HUES48 (cell line): ENCODE data around the gene USP47.

Source experiments
- H3K27ac ChIP-seq: one replicate; pipeline ENCODE4 v1.7.0; 2013; ENCODE audit warnings: low read depth, low read length, inconsistent platforms
- H3K27me3 ChIP-seq: 2 replicates; pipeline ENCODE4 v1.6.1; 2013; ENCODE audit warnings: mild to moderate bottlenecking, low read length; ENCODE audit not compliant: control insufficient read depth, insufficient read depth
- H3K36me3 ChIP-seq: 2 replicates; pipeline ENCODE4 v1.6.1; 2013; ENCODE audit warnings: low read length; ENCODE audit not compliant: control insufficient read depth, insufficient read depth
- H3K4me1 ChIP-seq: 2 replicates; pipeline ENCODE4 v1.6.1; 2013; ENCODE audit warnings: mild to moderate bottlenecking, low read length; ENCODE audit not compliant: control insufficient read depth, insufficient read depth
- H3K4me3 ChIP-seq: 2 replicates; pipeline ENCODE4 v1.5.1; 2013; ENCODE audit warnings: mild to moderate bottlenecking, low read depth, low read length
- H3K9ac ChIP-seq: 2 replicates; pipeline ENCODE4 v1.6.1; 2013; ENCODE audit warnings: mild to moderate bottlenecking, low read depth, low read length, moderate library complexity
- H3K9me3 ChIP-seq: 2 replicates; pipeline ENCODE4 v1.6.1; 2013; ENCODE audit warnings: low read length; ENCODE audit not compliant: control insufficient read depth, insufficient read depth

The USP47 gene

DNA sequence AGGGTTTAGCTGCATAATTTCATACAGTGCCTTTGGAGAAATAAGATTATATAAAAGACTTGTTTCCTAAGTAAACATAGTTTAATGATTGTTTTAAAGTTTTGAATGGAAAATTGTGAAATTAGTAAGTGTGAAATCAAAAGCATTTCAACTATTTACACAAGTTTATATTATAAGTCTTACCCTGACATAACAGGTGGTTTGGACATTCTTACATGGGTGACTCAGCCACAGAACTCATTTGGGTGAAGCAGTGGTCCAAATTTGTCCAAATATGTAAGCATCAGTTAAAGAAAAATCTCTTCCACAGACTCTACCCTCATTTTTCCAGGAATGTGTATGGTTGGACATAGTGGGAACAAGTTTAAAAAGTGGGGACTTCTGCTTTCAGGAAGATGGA lies 68.0 kb downstream of the USP47 start:
- no peak overlapping the region for H3K27ac ChIP-seq
- peaks cover 23% of the 10 kb centered on the region for H3K36me3 ChIP-seq
- no peak overlapping the region for H3K4me3 ChIP-seq
- H3K9ac ChIP-seq, result no peak overlapping the region
- H3K9me3 ChIP-seq, result no peaks in the 10 kb centered on the region
- H3K4me1 ChIP-seq, result no peaks in the 10 kb centered on the region
- no peaks in the 10 kb centered on the region for H3K27me3 ChIP-seq

DNA sequence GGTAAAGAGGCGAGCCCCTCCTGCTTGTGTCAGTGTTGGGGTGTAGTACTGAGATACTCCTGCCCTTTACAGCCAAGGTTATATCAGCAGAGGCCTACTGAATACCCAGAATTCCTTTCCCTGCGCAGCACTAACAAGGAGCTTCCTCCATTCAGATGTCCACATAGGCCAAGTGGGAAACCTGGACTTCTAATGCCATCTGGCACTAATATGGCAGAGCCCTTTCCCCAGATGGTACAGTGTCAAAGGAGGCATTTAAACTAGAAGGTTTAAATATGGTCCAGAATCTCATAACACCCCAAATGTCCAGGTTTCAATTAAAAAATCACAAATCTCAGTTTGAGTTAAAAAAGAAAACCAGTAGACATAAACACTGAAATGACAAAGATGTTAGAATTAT lies 68.8 kb downstream of the USP47 start:
- Histone ChIP-seq H3K9me3 (no peaks in the 10 kb centered on the region), H3K4me3 (no peak overlapping the region)

DNA sequence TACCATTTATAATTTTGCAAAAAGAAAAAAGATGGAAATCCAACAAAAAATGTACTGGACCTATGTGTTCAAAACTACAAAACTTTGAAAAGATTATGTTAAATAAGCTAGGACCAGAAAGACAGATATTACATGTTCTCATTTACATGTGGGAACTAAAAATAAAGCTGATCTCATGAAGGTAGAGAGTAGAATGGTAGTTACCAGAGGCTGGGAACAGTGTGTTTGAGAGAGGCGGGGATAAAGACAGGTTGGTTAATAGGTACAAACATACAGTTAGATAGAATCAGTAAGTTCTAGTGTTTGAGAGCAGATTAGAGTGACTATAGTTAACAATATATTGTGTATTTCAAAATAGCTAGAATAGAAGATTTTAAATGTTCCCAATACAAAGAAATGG lies 71.6 kb downstream of the USP47 start:
- Histone ChIP-seq H3K4me3 (no peak overlapping the region), H3K27ac (no peak overlapping the region), H3K36me3 (0 out of 2 replicates have a peak, but pooled peaks cover 7% of the 10 kb centered on the region), H3K4me1 (peaks cover 8% of the 10 kb centered on the region), H3K27me3 (no peaks in the 10 kb centered on the region), H3K9ac (no peak overlapping the region), H3K9me3 (no peaks in the 10 kb centered on the region)

More for the DNA sequence above, 68.8 kb downstream of the USP47 start:
- no peak overlapping the region for H3K9ac ChIP-seq
- H3K36me3 ChIP-seq, result peaks cover 18% of the 10 kb centered on the region
- H3K27ac ChIP-seq, result no peak overlapping the region
- H3K4me1 ChIP-seq, result no peaks in the 10 kb centered on the region
- H3K27me3 ChIP-seq, result no peaks in the 10 kb centered on the region

DNA sequence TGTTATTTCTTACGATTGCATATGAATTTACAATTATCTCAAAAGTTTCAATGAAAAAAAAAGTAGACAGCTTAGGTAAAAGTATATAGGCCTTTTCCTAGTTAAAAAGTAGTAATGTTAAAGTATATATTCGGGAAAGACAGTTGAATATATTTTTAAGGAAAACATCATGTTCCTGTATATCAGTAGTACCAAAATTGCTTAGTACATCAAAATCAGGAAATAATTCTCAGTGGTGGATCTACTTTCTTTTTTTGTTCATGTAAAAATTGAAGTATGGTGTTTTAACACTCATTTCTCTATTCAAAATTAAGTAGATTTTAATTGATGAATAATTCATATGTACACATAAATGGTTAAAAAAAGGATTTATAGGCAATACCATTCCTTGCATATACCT lies 73.9 kb downstream of the USP47 start:
- Histone ChIP-seq H3K4me3 (no peak overlapping the region), H3K9ac (no peak overlapping the region), H3K27me3 (no peaks in the 10 kb centered on the region), H3K27ac (no peak overlapping the region), H3K9me3 (no peaks in the 10 kb centered on the region), H3K4me1 (peaks cover 8% of the 10 kb centered on the region), H3K36me3 (peaks cover 6% of the 10 kb centered on the region)

DNA sequence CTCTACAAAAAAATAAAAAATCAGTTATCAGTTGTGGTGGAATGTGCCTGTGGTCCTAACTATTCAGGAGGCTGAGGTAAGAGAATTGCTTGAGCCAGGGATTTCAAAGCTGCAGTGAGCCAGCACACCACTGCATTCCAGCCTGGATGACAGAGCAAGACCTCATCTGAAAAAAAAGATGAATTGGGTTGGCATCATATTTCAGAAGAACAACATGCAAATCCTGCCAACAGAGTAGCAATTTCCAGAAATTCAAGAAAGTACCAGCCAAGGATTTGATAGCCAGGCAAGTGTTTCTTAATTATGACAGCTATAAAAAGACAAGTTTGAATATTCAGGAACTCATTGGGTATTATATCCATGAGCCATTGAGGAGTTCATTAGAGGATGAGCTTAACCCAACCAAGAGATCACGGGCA lies 75.2 kb downstream of the USP47 start:
- H3K4me3 ChIP-seq, result no peak overlapping the region
- no peak overlapping the region for H3K27ac ChIP-seq
- no peaks in the 10 kb centered on the region for H3K27me3 ChIP-seq
- peaks cover 11% of the 10 kb centered on the region for H3K36me3 ChIP-seq
- H3K9ac ChIP-seq, result no peak overlapping the region
- H3K9me3 ChIP-seq, result no peaks in the 10 kb centered on the region
- peaks cover 8% of the 10 kb centered on the region for H3K4me1 ChIP-seq

DNA sequence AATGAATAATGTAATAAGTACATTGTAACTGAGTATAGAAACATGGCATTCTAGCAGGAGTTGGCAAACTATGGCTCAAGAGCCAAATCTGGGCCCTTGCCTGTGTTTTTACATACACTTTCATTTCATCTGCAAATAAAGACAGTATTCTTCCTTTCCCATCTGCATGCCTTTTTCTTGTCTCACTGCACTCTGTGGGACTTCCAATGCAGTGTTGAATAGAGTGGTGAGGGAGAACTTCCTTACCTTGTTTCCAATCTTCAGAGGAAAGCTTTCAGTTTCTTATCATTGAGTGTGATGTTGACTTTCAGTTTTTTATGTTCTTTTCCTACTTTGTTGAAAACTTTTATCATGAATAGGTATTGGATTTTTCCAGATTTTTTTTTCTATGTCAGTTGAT lies 82.1 kb downstream of the USP47 start:
- no peak overlapping the region for H3K27ac ChIP-seq
- H3K9ac ChIP-seq, result no peak overlapping the region
- H3K4me3 ChIP-seq, result no peak overlapping the region
- no peaks in the 10 kb centered on the region for H3K27me3 ChIP-seq
- H3K4me1 ChIP-seq, result peaks cover 11% of the 10 kb centered on the region
- H3K36me3 ChIP-seq, result peaks cover 28% of the 10 kb centered on the region
- no peaks in the 10 kb centered on the region for H3K9me3 ChIP-seq

DNA sequence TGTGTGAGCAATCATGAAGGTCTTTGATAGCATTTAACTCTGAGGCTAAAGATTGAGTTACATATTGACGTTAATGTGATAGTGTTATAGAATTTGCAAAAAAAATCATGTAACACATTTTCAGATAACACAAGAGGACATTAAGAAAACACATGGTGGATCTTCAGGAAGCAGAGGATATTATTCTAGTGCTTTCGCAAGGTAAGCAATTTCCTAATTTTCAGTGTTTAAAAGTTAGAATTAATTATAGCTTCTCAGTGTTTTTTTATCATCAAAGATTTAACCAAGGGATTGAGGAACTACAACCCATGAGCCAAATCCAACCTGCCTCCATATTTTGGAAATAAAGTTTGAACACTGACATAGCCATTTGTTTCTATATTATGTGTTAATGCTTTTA lies 88.1 kb downstream of the USP47 start:
- no peak overlapping the region for H3K9ac ChIP-seq
- H3K4me3 ChIP-seq, result no peak overlapping the region
- H3K9me3 ChIP-seq, result no peaks in the 10 kb centered on the region
- no peaks in the 10 kb centered on the region for H3K27me3 ChIP-seq
- no peak overlapping the region for H3K27ac ChIP-seq
- peaks cover 35% of the 10 kb centered on the region for H3K36me3 ChIP-seq
- H3K4me1 ChIP-seq, result no peaks in the 10 kb centered on the region

DNA sequence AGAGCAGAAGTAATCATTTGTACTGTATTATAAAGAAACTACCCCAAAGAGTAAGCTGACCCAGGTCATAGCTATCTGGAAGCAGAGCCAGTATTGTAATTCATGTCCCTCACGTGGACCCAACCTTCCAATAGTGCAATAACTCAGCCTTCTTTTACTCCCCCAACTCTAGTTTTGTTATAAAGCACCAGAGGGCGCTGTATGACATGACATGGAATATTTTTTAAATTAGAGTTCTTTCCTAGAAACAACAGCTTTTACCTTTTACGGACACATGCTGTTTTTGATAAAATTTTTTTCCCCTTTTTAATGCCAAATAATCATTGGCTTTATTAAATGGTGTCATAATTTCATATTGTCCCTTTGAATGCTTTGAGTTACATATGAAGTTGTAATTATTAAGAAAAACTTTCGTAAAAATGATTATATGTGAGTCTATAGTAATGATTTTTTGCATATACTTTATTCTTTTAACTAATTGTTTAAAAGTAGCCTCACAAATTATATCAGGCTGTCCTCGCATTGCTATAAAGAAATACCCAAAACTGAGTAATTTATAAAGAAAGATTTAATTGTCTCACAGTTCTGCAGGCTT lies 89.8 kb downstream of the USP47 start:
- Histone ChIP-seq H3K36me3 (peaks cover 50% of the 10 kb centered on the region), H3K4me1 (no peaks in the 10 kb centered on the region), H3K9me3 (no peaks in the 10 kb centered on the region), H3K4me3 (no peak overlapping the region), H3K27ac (no peak overlapping the region), H3K27me3 (no peaks in the 10 kb centered on the region), H3K9ac (no peak overlapping the region)

DNA sequence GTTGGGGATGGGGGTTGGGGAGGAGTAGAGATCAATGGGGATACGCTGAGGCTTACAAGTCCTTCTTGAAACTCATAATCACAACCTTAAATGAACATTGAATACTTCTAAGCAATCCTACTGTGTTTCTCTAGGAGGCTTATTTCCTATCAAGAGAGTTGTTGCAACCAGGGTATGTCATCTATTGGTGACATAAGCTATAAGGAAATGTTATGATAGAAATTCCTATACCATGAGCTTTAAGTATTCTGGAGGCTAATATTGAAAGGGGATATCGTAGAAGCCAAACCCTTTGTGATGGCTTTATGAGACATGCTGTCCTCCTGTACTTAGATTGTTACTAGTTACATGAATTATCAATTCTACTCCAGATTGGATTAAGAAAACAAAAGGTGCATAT lies 93.8 kb downstream of the USP47 start:
- H3K36me3 ChIP-seq, result peaks cover 67% of the 10 kb centered on the region
- H3K9ac ChIP-seq, result no peak overlapping the region
- no peak overlapping the region for H3K4me3 ChIP-seq
- no peaks in the 10 kb centered on the region for H3K9me3 ChIP-seq
- no peaks in the 10 kb centered on the region for H3K27me3 ChIP-seq
- H3K4me1 ChIP-seq, result no peaks in the 10 kb centered on the region
- H3K27ac ChIP-seq, result no peak overlapping the region

DNA sequence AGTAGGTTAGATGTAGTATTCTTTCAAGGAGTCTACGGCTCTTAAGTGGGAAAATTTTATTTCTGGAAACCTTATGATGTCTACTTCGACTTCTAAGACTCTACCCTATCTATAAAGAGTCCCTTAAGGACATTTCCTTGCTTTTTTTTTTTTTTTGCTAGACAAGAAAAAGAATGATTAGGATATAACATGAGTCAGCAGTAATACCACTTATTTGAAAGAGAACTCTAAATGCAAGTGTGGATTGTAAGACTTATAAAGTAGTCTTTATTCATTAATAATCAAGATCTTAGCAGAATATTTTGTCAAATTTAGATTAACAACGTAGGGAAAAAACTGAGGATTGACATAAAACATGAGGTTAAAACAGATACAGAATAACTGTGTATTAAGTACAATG lies 95.7 kb downstream of the USP47 start:
- Histone ChIP-seq H3K4me3 (no peak overlapping the region), H3K9ac (no peak overlapping the region), H3K36me3 (peaks cover 82% of the 10 kb centered on the region), H3K27me3 (no peaks in the 10 kb centered on the region), H3K9me3 (no peaks in the 10 kb centered on the region), H3K27ac (no peak overlapping the region), H3K4me1 (no peaks in the 10 kb centered on the region)

DNA sequence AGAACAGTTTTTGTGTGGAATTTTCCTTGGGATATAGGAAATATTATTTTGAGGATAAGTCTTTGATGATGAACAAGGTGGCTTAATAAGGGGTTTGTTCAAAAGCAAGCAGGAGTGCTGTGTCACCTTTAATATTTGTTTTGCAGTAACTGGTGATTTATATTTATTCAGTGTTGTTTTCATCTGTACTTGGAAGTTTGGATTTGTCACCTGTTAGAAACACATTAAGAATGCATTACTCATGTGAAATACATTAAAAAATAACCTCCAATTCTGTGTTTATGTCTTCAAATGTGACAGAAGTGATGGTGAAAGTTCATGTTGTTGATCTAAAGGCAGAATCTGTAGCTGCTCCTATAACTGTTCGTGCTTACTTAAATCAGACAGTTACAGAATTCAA lies 96.2 kb downstream of the USP47 start:
- H3K4me1 ChIP-seq, result no peaks in the 10 kb centered on the region
- H3K9ac ChIP-seq, result no peak overlapping the region
- H3K27me3 ChIP-seq, result no peaks in the 10 kb centered on the region
- H3K27ac ChIP-seq, result no peak overlapping the region
- peaks cover 86% of the 10 kb centered on the region for H3K36me3 ChIP-seq
- H3K9me3 ChIP-seq, result no peaks in the 10 kb centered on the region
- H3K4me3 ChIP-seq, result no peak overlapping the region

DNA sequence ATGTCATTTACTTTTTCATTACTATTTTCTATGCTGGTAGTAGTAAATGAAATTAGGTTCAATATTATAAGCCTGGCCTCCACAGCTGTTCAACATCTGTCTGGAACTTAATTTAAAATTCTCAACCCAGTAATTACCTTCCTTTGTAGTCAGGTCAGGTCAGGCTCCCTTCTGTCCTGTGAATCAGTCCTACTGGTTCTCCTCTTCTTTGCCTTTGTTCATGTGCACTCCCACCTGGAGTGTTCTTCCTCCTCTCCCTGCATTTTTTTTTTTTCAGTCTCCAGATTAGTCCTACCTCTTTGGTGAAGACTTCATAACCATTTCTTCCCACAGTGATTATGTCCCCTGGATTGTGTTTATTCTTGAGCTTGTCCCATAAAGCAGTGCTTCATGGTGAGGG lies 98.8 kb downstream of the USP47 start:
- Histone ChIP-seq H3K27ac (peak overlapping the region; percentile 9), H3K4me3 (no peak overlapping the region), H3K4me1 (no peaks in the 10 kb centered on the region), H3K36me3 (peaks cover 72% of the 10 kb centered on the region), H3K9ac (no peak overlapping the region), H3K27me3 (no peaks in the 10 kb centered on the region), H3K9me3 (no peaks in the 10 kb centered on the region)
